B cell (primary cell): Measurements from ENCODE around the gene TLR7. TPM values are rescaled to one million over a fixed set of nuclear protein-coding genes. Genes with fewer than 3 reads are reported as not detected.
A peak's percentile ranks its signal among the peaks of the same experiment; 100 is the strongest.

Source experiments
- ATAC-seq: fragments of 200-7000 bp; cut with Tn5 transposase; one replicate; pipeline ENCODE4 v1.10.0; 2021; ENCODE audit warnings: low read depth, mild to moderate bottlenecking, moderate number of reproducible peaks, moderate library complexity
- CTCF ChIA-PET: fragments of 350-600 bp; sonication (Branson Sonifier 250); formaldehyde crosslinking; loops from one replicate; lab custom pipeline; 2021; ENCODE audit warnings: antibody characterized with exemption, inconsistent platforms; lab: Charles Lee
- POLR2A ChIA-PET: fragments of 350-600 bp; sonication (Branson Sonifier 250); formaldehyde crosslinking; loops from one replicate; lab custom pipeline; 2021; ENCODE audit warnings: antibody characterized with exemption; lab: Charles Lee
- DNase-seq: peaks from one replicate; pipeline ENCODE4 v3.0.0; 2013
- H2AFZ ChIP-seq: 2 replicates; pipeline ENCODE4 v1.6.1; 2012; ENCODE audit warnings: mild to moderate bottlenecking, low read depth, low read length; ENCODE audit not compliant: insufficient read depth, poor library complexity, severe bottlenecking
- H3K27ac ChIP-seq, 2 donors: 1 replicate in 1 of 2; 2 replicates in 1 of 2; pipeline ENCODE4 v1.5.1; 2012 to 2013; ENCODE audit warnings: low read length in 2 of 2, mild to moderate bottlenecking in 2 of 2, moderate library complexity in 1 of 2
- H3K27me3 ChIP-seq, 4 experiments: fragments of 200-600 bp in 1 of 4; sonication (generic) in 1 of 4; replicated peaks in 1 of 4; 1 replicate in 2 of 4; 2 replicates in 2 of 4; pipeline versions ENCODE4 v1.6.1 to v1.7.0; 2013 to 2016; ENCODE audit warnings: low read length in 3 of 4, mild to moderate bottlenecking in 2 of 4, mixed read lengths in 1 of 4, moderate library complexity in 1 of 4; ENCODE audit not compliant: insufficient read depth in 4 of 4, control insufficient read depth in 3 of 4; ENCODE audit errors: control extremely low read depth in 1 of 4
- H3K36me3 ChIP-seq, 2 experiments: replicated peaks in 1 of 2; 1 replicate in 1 of 2; 2 replicates in 1 of 2; pipeline versions ENCODE4 v1.6.1 to v1.7.1; 2013; ENCODE audit warnings: low read length in 1 of 2; ENCODE audit not compliant: insufficient read depth in 2 of 2, control insufficient read depth in 1 of 2; ENCODE audit errors: control extremely low read depth in 1 of 2, extremely low read depth in 1 of 2
- H3K4me1 ChIP-seq, 2 donors: fragments of 200-600 bp in 1 of 2; sonication (generic) in 1 of 2; 1 replicate in 1 of 2; 2 replicates in 1 of 2; pipeline versions ENCODE4 v1.5.1 to v1.6.1; 2013 to 2017; ENCODE audit warnings: low read length in 2 of 2; ENCODE audit not compliant: control insufficient read depth in 2 of 2, insufficient read depth in 2 of 2
- H3K4me2 ChIP-seq: replicated peaks from 2 replicates; pipeline ENCODE3; 2012; ENCODE audit warnings: mild to moderate bottlenecking, low read depth, low read length; ENCODE audit not compliant: poor library complexity, severe bottlenecking
- H3K4me3 ChIP-seq, 5 experiments: fragments of 200-600 bp in 1 of 5; sonication (generic) in 1 of 5; 1 replicate in 3 of 5; 2 replicates in 2 of 5; pipeline versions ENCODE4 v1.5.1 to v1.7.0; 2011 to 2016; ENCODE audit warnings: low read length in 4 of 5, mild to moderate bottlenecking in 4 of 5, low read depth in 2 of 5, control low read depth in 1 of 5, moderate library complexity in 1 of 5; ENCODE audit not compliant: insufficient read depth in 1 of 5; ENCODE audit errors: control extremely low read depth in 1 of 5, extremely low read depth in 1 of 5
- H3K79me2 ChIP-seq: fragments of 200-600 bp; sonication (generic); one replicate; pipeline ENCODE4 v1.6.0; 2016; ENCODE audit warnings: low read length; ENCODE audit not compliant: control insufficient read depth, insufficient read depth
- H3K9ac ChIP-seq: fragments of 200-600 bp; sonication (generic); 2 replicates; pipeline ENCODE4 v1.6.1; 2017; ENCODE audit warnings: mild to moderate bottlenecking, low read length, moderate library complexity
- H3K9me3 ChIP-seq, 3 donors: one replicate each; pipeline versions ENCODE4 v1.6.1 to v1.7.1; 2013; ENCODE audit warnings: low read length in 2 of 3; ENCODE audit not compliant: control insufficient read depth in 2 of 3, insufficient read depth in 1 of 3; ENCODE audit errors: control extremely low read depth in 1 of 3
- H4K20me1 ChIP-seq: 2 replicates; pipeline ENCODE4 v1.6.0; 2012; ENCODE audit warnings: mild to moderate bottlenecking, low read length; ENCODE audit not compliant: insufficient read depth, control insufficient read depth, poor library complexity, severe bottlenecking
- H3K27ac Mint-ChIP-seq: one replicate; pipeline ENCODE4 v1.8.0; 2021; ENCODE audit warnings: mixed read lengths
- H3K27me3 Mint-ChIP-seq: one replicate; pipeline ENCODE4 v1.8.0; 2021; ENCODE audit warnings: mixed read lengths
- H3K4me1 Mint-ChIP-seq: one replicate; pipeline ENCODE4 v1.8.0; 2021; ENCODE audit warnings: mixed read lengths
- H3K4me3 Mint-ChIP-seq: one replicate; pipeline ENCODE4 v1.8.0; 2021; ENCODE audit warnings: mixed read lengths
- H3K9me3 Mint-ChIP-seq: one replicate; pipeline ENCODE4 v1.8.0; 2022; ENCODE audit warnings: mixed read lengths; ENCODE audit not compliant: insufficient read depth
- EZH2 ChIP-seq: IDR thresholded peaks from 2 replicates; pipeline ENCODE4 v1.6.1; 2012; ENCODE audit warnings: borderline replicate concordance, low read depth, mild to moderate bottlenecking, moderate library complexity, low read length; ENCODE audit not compliant: insufficient read depth, poor library complexity, severe bottlenecking
- WGBS: methylation state at CpG from one replicate; pipeline ENCODE4 v1.1.5; 2013; ENCODE audit warnings: missing lambda C conversion rate; ENCODE audit not compliant: insufficient coverage; 5-methylcytosine and 5-hydroxymethylcytosine counted together
- intact Hi-C: fragments of 100-400 bp; cut with micrococcal nuclease; formaldehyde crosslinking; loops from one replicate; pipeline ENCODE4 v1.10.0; 2022
- polyA plus RNA-seq: library from polyadenylated mRNA; depleted of rRNA; stranded (reverse); fragments of >200 nt; gene quantifications from 2 replicates; pipeline ENCODE4 v1.2.3, GENCODE V29; 2012
- total RNA-seq, 2 donors: library from RNA; stranded (reverse); fragments of 120-200 nt in 1 of 2; gene quantifications; 1 replicate in 1 of 2; 2 replicates in 1 of 2; pipeline versions ENCODE4 v1.2.3 to v1.2.4, GENCODE V29; 2013 to 2022
- TF ChIP-seq, protein P1 (sequence below): fragments of 200-600 bp; IDR thresholded peaks from one replicate; pipeline ENCODE4 v1.8.0; 2022; ENCODE audit warnings: antibody characterized with exemption, mild to moderate bottlenecking

Gene TLR7
- total and polyA plus RNA-seq, 2 donors (not counting 1 experiment from before 2014, with no cell fraction given): 6.1 to 10.2 TPM

GRCh38 chrX:12894074-12895030, 27.5 kb downstream of the TLR7 start:
- no peak overlapping the region for H3K9ac ChIP-seq
- ATAC-seq: peak; percentile 63
- H3K4me2 ChIP-seq: peak overlapping the region; percentile 37
- ChIA-PET CTCF (interaction anchor here (0.6 to 9.0 kb wide), 7 partner anchors 9 to 83 kb away, joined by 3 to 159 read pairs (median 4); no protein-coding TSS in a partner anchor), POLR2A (no interaction called here)
- peak; percentile 73 for DNase-seq
- intact Hi-C loops: loop anchor here (1.0 to 10.0 kb wide), 2 partner anchors 50 to 80 kb away; no protein-coding TSS in a partner anchor
- TF ChIP-seq, protein P1, sequence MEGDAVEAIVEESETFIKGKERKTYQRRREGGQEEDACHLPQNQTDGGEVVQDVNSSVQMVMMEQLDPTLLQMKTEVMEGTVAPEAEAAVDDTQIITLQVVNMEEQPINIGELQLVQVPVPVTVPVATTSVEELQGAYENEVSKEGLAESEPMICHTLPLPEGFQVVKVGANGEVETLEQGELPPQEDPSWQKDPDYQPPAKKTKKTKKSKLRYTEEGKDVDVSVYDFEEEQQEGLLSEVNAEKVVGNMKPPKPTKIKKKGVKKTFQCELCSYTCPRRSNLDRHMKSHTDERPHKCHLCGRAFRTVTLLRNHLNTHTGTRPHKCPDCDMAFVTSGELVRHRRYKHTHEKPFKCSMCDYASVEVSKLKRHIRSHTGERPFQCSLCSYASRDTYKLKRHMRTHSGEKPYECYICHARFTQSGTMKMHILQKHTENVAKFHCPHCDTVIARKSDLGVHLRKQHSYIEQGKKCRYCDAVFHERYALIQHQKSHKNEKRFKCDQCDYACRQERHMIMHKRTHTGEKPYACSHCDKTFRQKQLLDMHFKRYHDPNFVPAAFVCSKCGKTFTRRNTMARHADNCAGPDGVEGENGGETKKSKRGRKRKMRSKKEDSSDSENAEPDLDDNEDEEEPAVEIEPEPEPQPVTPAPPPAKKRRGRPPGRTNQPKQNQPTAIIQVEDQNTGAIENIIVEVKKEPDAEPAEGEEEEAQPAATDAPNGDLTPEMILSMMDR: peak; percentile 76
- no peak for TF ChIP-seq EZH2
- Mint-ChIP-seq H3K9me3 (no peaks in the 10 kb centered on the region), H3K27me3 (no peaks in the 10 kb centered on the region), H3K4me1 (peaks cover 55% of the 10 kb centered on the region), H3K27ac (no peak overlapping the region), H3K4me3 (peak overlapping the region; percentile 57)
- no CpG with 5 or more reads among the region's 12 CpGs for WGBS
- peaks cover 3% of the 10 kb centered on the region for H3K79me2 ChIP-seq
- no peaks in the 10 kb centered on the region for H3K36me3 ChIP-seq
- H2AFZ ChIP-seq: no peak overlapping the region
- peaks cover 44% of the 10 kb centered on the region in 2 donors for H3K4me1 ChIP-seq
- H3K4me3 ChIP-seq: no peak overlapping the region
- H3K27me3 ChIP-seq: no peaks in the 10 kb centered on the region
- no peak overlapping the region for H3K27ac ChIP-seq
- no peaks in the 10 kb centered on the region for H3K9me3 ChIP-seq
- no peaks in the 10 kb centered on the region for H4K20me1 ChIP-seq

DNA sequence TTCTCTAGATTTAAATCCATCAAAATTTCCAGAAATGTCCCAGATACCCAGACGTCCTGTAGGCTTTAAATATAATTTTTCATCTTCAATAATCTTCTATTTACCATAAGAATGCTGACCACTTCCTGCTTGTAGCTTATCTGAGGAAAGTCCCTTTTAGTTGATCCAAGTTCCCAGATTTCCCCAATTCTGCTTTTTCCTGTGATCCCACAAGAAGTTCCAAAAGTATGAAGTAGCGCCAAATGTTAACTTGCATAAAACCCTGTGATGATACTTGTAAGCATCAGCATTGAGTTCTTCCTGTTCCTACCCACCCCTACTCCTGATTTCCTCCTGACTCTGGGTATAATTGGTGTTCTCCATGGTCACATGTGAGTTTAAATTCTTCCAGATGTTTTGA, 29.0 kb downstream of the TLR7 start:
- Mint-ChIP-seq H3K9me3 (no peaks in the 10 kb centered on the region), H3K4me3 (no peak overlapping the region), H3K27ac (no peak overlapping the region), H3K4me1 (peaks cover 40% of the 10 kb centered on the region), H3K27me3 (no peaks in the 10 kb centered on the region)
- Histone ChIP-seq H3K9ac (no peak overlapping the region), H3K9me3 (no peaks in the 10 kb centered on the region), H3K4me1 (peaks cover 31 to 32% of the 10 kb centered on the region in 2 donors), H3K79me2 (peaks cover 3% of the 10 kb centered on the region), H4K20me1 (no peaks in the 10 kb centered on the region), H3K36me3 (no peaks in the 10 kb centered on the region), H2AFZ (no peak overlapping the region), H3K4me2 (no peak overlapping the region), H3K27me3 (no peaks in the 10 kb centered on the region), H3K27ac (no peak overlapping the region), H3K4me3 (no peak overlapping the region)
- WGBS: no CpG with 5 or more reads among the region's 2 CpGs
- TF ChIP-seq, protein P1: no peak
- no peak for TF ChIP-seq EZH2
- DNase-seq (no peak), ATAC-seq (no peak)
- ChIA-PET CTCF (interaction anchor here (1.5 to 9.0 kb wide), 2 partner anchors 42 to 82 kb away, joined by 4 to 159 read pairs; no protein-coding TSS in a partner anchor), POLR2A (no interaction called here)
- intact Hi-C loops: loop anchor here (10.0 kb wide), 1 partner anchor 51 kb away; no protein-coding TSS in a partner anchor
